ENCODE data around the gene PAF1. TPM values are rescaled to one million over a fixed set of nuclear protein-coding genes. Genes with fewer than 3 reads are reported as not detected.
A peak's percentile ranks its signal among the peaks of the same experiment; 100 is the strongest.

The PAF1 gene
- total and polyA plus RNA-seq, 2 of the 13 experiments (the other 11 are each of a cell fraction or from before 2014, with no cell fraction given), result 30.2 to 31.1 TPM

DNA sequence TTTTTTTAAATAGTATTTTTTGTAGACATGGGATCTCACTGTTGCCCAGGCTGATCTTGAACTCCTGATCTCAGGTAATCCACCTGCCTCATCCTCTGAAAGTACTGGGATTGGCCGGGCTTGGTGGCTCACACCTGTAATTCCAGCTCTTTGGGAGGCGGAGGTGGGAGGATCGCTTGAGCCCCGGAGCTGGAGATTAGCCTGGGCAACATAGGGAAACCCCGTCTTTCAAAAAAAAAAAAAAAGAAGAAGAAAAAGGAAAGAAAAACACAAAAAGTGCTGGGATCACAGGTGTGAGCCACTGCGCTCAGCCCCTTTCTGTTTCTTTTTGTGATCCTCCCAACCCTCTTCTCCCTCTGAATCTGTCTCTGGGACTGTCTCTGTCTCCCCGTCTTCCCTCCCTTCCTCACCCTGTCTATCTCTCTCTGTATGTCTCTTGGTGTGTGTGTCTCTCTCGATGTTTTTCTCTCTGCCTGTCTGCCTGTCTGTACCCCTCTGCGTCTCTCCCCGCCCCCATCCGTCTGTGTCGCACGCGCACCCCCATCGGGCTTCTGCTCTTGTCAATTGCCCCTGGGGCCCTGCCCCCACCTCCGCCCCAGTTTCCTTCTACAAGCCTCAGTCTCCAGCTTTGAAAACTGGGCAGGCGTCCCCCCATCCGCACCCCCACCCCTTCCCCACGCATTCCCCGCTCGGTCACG, 15.2 kb upstream of the PAF1 start (continued):
- TF ChIP-seq, protein P1, sequence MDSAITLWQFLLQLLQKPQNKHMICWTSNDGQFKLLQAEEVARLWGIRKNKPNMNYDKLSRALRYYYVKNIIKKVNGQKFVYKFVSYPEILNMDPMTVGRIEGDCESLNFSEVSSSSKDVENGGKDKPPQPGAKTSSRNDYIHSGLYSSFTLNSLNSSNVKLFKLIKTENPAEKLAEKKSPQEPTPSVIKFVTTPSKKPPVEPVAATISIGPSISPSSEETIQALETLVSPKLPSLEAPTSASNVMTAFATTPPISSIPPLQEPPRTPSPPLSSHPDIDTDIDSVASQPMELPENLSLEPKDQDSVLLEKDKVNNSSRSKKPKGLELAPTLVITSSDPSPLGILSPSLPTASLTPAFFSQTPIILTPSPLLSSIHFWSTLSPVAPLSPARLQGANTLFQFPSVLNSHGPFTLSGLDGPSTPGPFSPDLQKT (CRISPR knock-in tag; IDR thresholded peaks at IDR 0.05; ENCODE audit: borderline replicate concordance), result no peak
- TF ChIP-seq HOXA7 (CRISPR knock-in tag; IDR thresholded peaks at IDR 0.05), result no peak
- no peak for TF ChIP-seq SMYD3 (CRISPR knock-in tag; IDR thresholded peaks at IDR 0.05)
- TF ChIP-seq ZNF749 (CRISPR knock-in tag; IDR thresholded peaks at IDR 0.05; ENCODE audit: borderline replicate concordance), result no peak
- no peak for TF ChIP-seq KDM3A (CRISPR knock-in tag; IDR thresholded peaks at IDR 0.05; ENCODE audit: low read depth)
- no peak for TF ChIP-seq MTF2 (CRISPR knock-in tag; IDR thresholded peaks at IDR 0.05; ENCODE audit: borderline replicate concordance)
- 0 out of 2 replicates have a peak, but pooled peaks have one; percentile 8 for TF ChIP-seq ZNF430 (CRISPR knock-in tag; IDR thresholded peaks at IDR 0.05)
- no peak for TF ChIP-seq KLF15 (CRISPR knock-in tag; IDR thresholded peaks at IDR 0.05; ENCODE audit: borderline replicate concordance)
- no peak for TF ChIP-seq KDM4B (CRISPR knock-in tag; IDR thresholded peaks at IDR 0.05)
- no peak for TF ChIP-seq ZFP36L2 (CRISPR knock-in tag; IDR thresholded peaks at IDR 0.05)
- peak; percentile 15; the same call in 1 of the 2 replicates for TF ChIP-seq FOXC1 (CRISPR knock-in tag; IDR thresholded peaks at IDR 0.05; ENCODE audit: borderline replicate concordance)
- TF ChIP-seq LCORL (IDR thresholded peaks at IDR 0.05), result no peak
- no peak for TF ChIP-seq LCORL (CRISPR knock-in tag; IDR thresholded peaks at IDR 0.05)
- peak; percentile 77 for TF ChIP-seq ZNF740 (CRISPR knock-in tag; IDR thresholded peaks at IDR 0.05)
- no peak for TF ChIP-seq GPN1 (CRISPR knock-in tag; IDR thresholded peaks at IDR 0.05; ENCODE audit: borderline replicate concordance)
- no peak for TF ChIP-seq EED (CRISPR knock-in tag; IDR thresholded peaks at IDR 0.05)
- no peak for TF ChIP-seq ZNF556 (CRISPR knock-in tag; IDR thresholded peaks at IDR 0.05; ENCODE audit: borderline replicate concordance)
- no peak for TF ChIP-seq ZNF552 (CRISPR knock-in tag; IDR thresholded peaks at IDR 0.05; ENCODE audit: borderline replicate concordance)
- TF ChIP-seq, protein P2, sequence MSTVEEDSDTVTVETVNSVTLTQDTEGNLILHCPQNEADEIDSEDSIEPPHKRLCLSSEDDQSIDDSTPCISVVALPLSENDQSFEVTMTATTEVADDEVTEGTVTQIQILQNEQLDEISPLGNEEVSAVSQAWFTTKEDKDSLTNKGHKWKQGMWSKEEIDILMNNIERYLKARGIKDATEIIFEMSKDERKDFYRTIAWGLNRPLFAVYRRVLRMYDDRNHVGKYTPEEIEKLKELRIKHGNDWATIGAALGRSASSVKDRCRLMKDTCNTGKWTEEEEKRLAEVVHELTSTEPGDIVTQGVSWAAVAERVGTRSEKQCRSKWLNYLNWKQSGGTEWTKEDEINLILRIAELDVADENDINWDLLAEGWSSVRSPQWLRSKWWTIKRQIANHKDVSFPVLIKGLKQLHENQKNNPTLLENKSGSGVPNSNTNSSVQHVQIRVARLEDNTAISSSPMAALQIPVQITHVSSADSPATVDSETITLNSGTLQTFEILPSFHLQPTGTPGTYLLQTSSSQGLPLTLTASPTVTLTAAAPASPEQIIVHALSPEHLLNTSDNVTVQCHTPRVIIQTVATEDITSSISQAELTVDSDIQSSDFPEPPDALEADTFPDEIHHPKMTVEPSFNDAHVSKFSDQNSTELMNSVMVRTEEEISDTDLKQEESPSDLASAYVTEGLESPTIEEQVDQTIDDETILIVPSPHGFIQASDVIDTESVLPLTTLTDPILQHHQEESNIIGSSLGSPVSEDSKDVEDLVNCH (CRISPR knock-in tag; IDR thresholded peaks at IDR 0.05), result no peak
- TF ChIP-seq WIZ (CRISPR knock-in tag; IDR thresholded peaks at IDR 0.05), result no peak
- TF ChIP-seq, protein P3, sequence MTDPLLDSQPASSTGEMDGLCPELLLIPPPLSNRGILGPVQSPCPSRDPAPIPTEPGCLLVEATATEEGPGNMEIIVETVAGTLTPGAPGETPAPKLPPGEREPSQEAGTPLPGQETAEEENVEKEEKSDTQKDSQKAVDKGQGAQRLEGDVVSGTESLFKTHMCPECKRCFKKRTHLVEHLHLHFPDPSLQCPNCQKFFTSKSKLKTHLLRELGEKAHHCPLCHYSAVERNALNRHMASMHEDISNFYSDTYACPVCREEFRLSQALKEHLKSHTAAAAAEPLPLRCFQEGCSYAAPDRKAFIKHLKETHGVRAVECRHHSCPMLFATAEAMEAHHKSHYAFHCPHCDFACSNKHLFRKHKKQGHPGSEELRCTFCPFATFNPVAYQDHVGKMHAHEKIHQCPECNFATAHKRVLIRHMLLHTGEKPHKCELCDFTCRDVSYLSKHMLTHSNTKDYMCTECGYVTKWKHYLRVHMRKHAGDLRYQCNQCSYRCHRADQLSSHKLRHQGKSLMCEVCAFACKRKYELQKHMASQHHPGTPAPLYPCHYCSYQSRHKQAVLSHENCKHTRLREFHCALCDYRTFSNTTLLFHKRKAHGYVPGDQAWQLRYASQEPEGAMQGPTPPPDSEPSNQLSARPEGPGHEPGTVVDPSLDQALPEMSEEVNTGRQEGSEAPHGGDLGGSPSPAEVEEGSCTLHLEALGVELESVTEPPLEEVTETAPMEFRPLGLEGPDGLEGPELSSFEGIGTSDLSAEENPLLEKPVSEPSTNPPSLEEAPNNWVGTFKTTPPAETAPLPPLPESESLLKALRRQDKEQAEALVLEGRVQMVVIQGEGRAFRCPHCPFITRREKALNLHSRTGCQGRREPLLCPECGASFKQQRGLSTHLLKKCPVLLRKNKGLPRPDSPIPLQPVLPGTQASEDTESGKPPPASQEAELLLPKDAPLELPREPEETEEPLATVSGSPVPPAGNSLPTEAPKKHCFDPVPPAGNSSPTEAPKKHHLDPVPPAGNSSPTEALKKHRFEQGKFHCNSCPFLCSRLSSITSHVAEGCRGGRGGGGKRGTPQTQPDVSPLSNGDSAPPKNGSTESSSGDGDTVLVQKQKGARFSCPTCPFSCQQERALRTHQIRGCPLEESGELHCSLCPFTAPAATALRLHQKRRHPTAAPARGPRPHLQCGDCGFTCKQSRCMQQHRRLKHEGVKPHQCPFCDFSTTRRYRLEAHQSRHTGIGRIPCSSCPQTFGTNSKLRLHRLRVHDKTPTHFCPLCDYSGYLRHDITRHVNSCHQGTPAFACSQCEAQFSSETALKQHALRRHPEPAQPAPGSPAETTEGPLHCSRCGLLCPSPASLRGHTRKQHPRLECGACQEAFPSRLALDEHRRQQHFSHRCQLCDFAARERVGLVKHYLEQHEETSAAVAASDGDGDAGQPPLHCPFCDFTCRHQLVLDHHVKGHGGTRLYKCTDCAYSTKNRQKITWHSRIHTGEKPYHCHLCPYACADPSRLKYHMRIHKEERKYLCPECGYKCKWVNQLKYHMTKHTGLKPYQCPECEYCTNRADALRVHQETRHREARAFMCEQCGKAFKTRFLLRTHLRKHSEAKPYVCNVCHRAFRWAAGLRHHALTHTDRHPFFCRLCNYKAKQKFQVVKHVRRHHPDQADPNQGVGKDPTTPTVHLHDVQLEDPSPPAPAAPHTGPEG (CRISPR knock-in tag; IDR thresholded peaks at IDR 0.05), result no peak

All from HepG2 (cell line).